NCI-H146 (cell line): ENCODE data around the gene TCERG1L.
"Not testable (repeated sequence)": the region's sequence is repeated elsewhere in the genome, so short reads cannot be mapped to it uniquely, and the experiment has no call there.

ENCODE experiments used
- DNase-seq: peaks from one replicate; lab custom pipeline; 2025; lab: John Stamatoyannopoulos, UW

TCERG1L gene

GRCh38 chr10:131248376-131249165, 63.0 kb downstream of the TCERG1L start:
- DNase-seq, result peak; percentile 34

- DNase-seq, result no peak
These were observed 63.6 kb downstream of the TCERG1L start for GRCh38 chr10:131247873-131248272.

GRCh38 chr10:131246775-131247174, 64.7 kb downstream of the TCERG1L start:
- no peak for DNase-seq

- DNase-seq, result no peak
These were observed 65.4 kb downstream of the TCERG1L start for GRCh38 chr10:131246089-131246488.

GRCh38 chr10:131245475-131246059, 66.0 kb downstream of the TCERG1L start:
- DNase-seq, result no peak

GRCh38 chr10:131244836-131245235, 66.7 kb downstream of the TCERG1L start:
- DNase-seq, result no peak

- DNase-seq, result no peak
These were observed 68.4 kb downstream of the TCERG1L start for GRCh38 chr10:131243076-131243475.

GRCh38 chr10:131242007-131242406, 69.5 kb downstream of the TCERG1L start:
- peak; percentile 61 for DNase-seq

- DNase-seq, result no peak
These were observed 70.8 kb downstream of the TCERG1L start for GRCh38 chr10:131240691-131241090.

- DNase-seq, result no peak
These were observed 71.6 kb downstream of the TCERG1L start for GRCh38 chr10:131239926-131240325.

- DNase-seq, result no peak
These were observed 72.1 kb downstream of the TCERG1L start for GRCh38 chr10:131239450-131239849.

- DNase-seq, result no peak
These were observed 72.7 kb downstream of the TCERG1L start for GRCh38 chr10:131238669-131239280.

GRCh38 chr10:131237991-131238651, 73.4 kb downstream of the TCERG1L start:
- DNase-seq, result no peak

GRCh38 chr10:131234606-131235005, 76.9 kb downstream of the TCERG1L start:
- DNase-seq, result not testable (repeated sequence)

GRCh38 chr10:131233611-131234258, 77.8 kb downstream of the TCERG1L start:
- no peak for DNase-seq

GRCh38 chr10:131231965-131232541, 79.5 kb downstream of the TCERG1L start:
- no peak for DNase-seq

GRCh38 chr10:131231323-131231964, 80.1 kb downstream of the TCERG1L start:
- no peak for DNase-seq

- DNase-seq, result no peak
These were observed 80.7 kb downstream of the TCERG1L start for GRCh38 chr10:131230641-131231322.

GRCh38 chr10:131230166-131230565, 81.4 kb downstream of the TCERG1L start:
- no peak for DNase-seq

GRCh38 chr10:131227163-131227740, 84.3 kb downstream of the TCERG1L start:
- DNase-seq, result peak; percentile 55
